Ovary (tissue), 3 donors: ENCODE results near the gene AGBL5.

Experiments used
- CTCF ChIP-seq, 3 donors: fragments of 450-650 bp in 2 of 3; fragments of 200-600 bp in 1 of 3; IDR thresholded peaks; one replicate each; pipeline versions ENCODE4 v1.5.1 to v1.8.0; 2016 to 2022; ENCODE audit warnings: antibody characterized with exemption in 3 of 3, mild to moderate bottlenecking in 1 of 3
- EP300 ChIP-seq: sonication (generic); formaldehyde crosslinking; IDR thresholded peaks from one replicate; pipeline ENCODE4 v1.6.1; 2017; ENCODE audit warnings: antibody characterized with exemption
- POLR2A ChIP-seq: fragments of 450-650 bp; IDR thresholded peaks from one replicate; pipeline ENCODE4 v1.6.1; 2017; ENCODE audit warnings: antibody characterized with exemption, mild to moderate bottlenecking, moderate library complexity
- donor health status: DM: no; HTN: no; CAD: no.

GRCh38 chr2:27109083-27109482 lies 57.6 kb downstream of the AGBL5 start:
- no peak for TF ChIP-seq POLR2A
- no peak for TF ChIP-seq CTCF (IDR thresholded peaks at IDR 0.05)
- no peak for TF ChIP-seq EP300
